DMS79 (cell line): ENCODE data around the gene GTPBP8.

Source experiments
- DNase-seq: peaks from one replicate; lab custom pipeline; 2025; lab: John Stamatoyannopoulos, UW

The GTPBP8 gene

GRCh38 chr3:112990672-112991602 is at the start of gene GTPBP8:
Gene GTPBP8, plus strand, starts transcription at chr3:112990984. Its CDS starts 16 bp downstream, at chr3:112991000.
- peak; percentile 73 for DNase-seq

GRCh38 chr3:112948346-112948838 is 42.4 kb upstream of the GTPBP8 start:
- no peak for DNase-seq

GRCh38 chr3:112956351-112956750 is 34.4 kb upstream of the GTPBP8 start:
- DNase-seq: no peak

DNA sequence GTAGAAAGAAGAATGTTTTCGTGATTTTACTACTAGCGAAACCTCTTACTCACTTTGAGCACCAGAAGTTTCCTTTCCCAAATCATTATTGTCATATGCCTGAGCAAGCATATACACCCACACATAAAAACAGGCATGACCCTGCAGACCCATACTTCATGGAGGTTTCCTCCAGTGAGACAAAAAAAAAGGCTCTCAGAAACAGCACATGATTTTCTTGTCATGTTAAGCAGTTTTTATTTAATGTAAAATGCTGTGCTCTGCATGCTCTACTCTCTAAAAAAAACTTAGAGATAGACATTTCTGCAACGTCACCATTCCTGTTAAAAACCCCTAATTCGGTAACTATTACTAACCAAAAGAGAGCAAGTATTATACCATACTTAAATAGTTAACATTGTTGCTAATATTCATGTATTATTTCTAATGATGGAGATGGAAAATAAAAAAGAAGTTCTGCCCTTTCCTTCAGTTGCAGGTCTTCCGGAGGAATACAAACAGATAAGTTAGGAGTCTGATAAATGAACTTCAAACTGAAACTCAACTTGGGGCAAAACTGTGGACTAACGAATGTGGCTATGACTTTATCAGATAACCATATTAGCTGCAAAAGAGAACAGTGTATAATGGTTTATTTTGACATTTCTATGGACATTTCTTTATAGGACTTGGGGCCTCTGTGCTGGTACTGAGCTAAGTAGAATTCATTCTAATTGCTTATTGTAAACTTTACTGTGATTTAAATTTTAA is 31.8 kb upstream of the GTPBP8 start:
- DNase-seq: no peak

DNA sequence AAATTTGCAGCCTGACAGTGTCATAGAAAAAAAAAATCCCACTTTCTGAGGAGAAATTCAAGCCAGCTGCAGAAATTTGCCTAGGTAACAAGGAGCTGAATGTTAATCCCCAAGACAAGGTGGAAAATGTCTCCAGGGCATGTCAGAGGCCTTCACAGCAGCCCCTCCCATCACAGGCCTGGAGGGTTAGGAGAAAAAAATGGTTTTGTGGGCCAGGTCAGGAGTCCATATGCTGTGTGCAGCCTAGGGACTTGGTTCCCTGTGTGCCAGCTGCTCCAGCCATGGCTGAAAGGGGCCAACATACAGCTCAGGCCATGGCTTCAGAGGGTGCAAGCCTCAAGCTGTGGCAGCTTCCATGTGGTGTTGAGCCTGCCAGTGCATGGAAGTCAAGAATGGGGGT is 27.1 kb upstream of the GTPBP8 start:
- no peak for DNase-seq

GRCh38 chr3:112965656-112966055 is 25.1 kb upstream of the GTPBP8 start:
- no peak for DNase-seq

DNA sequence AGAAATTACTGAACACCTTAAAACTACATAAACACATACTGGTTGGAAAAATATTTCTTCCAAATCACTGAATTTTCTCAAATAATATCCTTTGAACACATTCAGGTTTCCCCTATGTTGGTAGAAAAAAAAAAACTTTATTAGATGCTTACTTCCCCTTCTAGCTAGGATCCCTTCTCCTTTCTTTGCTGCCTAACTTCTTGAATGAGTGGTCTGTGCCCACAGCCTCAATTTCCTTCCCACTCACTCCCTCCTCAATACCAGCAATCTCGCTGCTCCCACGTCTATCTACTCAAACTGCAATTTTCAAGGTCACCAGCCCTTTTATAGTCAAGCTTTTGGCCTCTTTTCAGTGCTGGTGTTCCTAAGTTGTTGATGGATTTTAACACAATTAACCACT is 24.2 kb upstream of the GTPBP8 start:
- DNase-seq: no peak

GRCh38 chr3:112967425-112967824 is 23.4 kb upstream of the GTPBP8 start:
- DNase-seq: no peak

- no peak for DNase-seq
These were observed 23.0 kb upstream of the GTPBP8 start for GRCh38 chr3:112967828-112968227.

GRCh38 chr3:112972158-112972557 is 18.6 kb upstream of the GTPBP8 start:
- no peak for DNase-seq

DNA sequence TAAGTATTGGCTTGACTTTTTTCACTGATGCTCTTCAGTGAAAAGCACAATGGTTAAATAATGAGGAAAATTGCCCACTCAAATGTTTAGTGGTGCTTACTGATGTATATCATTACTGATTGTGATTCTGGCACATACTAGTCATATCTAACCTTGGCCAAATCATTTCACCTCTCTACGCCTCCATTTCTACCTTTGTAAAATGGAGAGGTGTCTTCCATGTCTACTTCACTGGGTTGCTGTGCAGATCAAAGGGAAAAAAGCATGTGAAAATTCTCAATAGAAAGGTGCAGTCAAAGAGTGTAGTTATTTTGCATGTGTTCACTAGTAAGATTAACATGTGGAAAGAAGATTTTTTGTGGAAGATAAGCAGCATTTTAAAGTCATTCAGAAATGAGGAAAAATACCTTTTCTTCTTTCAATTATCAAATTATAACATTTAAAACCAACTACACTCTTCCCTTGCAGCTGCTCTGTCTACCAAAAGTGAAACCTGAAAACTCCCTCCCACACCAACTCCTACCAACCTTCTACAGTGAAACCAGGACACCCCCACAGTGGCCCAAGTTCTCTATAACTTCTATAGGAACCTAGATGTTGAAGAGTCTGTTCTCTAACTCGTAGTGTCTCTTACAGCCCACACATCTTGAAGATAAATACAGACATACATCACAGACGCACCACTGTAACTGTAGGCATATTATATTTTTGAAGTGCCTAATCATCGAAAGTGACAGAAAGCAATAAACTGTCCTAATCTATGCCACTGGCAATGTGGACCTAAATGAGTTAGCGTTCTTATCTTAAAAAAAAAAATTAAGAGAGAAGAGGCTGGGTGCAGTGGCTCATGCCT is 17.2 kb upstream of the GTPBP8 start:
- DNase-seq: no peak

- DNase-seq: no peak
These were observed 16.6 kb upstream of the GTPBP8 start for GRCh38 chr3:112974178-112974517.

DNA sequence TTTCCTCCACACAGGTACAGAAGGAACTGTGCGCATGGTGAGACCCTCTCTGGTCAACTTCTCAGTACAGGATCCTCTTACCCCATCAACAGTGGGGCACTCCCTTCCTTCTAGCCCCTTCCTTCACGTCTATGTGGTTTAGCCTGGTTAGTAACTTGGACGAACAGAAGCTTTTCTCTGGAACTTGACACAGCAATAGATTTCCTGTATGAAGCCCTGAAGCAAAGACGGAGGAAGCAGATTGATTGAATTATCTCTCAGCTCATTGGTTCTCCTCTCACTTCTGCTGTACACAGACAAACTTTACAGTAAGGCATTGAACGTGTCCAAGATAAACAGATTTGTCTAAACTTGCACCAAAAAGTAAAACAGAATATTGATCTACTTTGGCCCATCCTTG is 15.9 kb upstream of the GTPBP8 start, which contains the start of gene CD200R1:
TSS of gene CD200R1 (minus strand) at position 210 of the 400 bp plus-strand sequence. CDS start 246 bp downstream, outside the sequence.
- DNase-seq: no peak

- DNase-seq: no peak
These were observed 14.8 kb upstream of the GTPBP8 start for GRCh38 chr3:112976001-112976400.

- DNase-seq: no peak
These were observed 13.8 kb upstream of the GTPBP8 start for GRCh38 chr3:112976953-112977352.

- DNase-seq: peak; percentile 3
These were observed 11.4 kb upstream of the GTPBP8 start for GRCh38 chr3:112979244-112979832.

GRCh38 chr3:112980080-112980479 is 10.7 kb upstream of the GTPBP8 start:
- no peak for DNase-seq

- no peak for DNase-seq
These were observed 8.1 kb upstream of the GTPBP8 start for GRCh38 chr3:112982710-112983109.

- peak; percentile 6 for DNase-seq
These were observed 6.3 kb upstream of the GTPBP8 start for GRCh38 chr3:112984485-112984884.

- no peak for DNase-seq
These were observed 3.0 kb upstream of the GTPBP8 start for GRCh38 chr3:112987710-112988334.

GRCh38 chr3:112995800-112996199 is 5.0 kb downstream of the GTPBP8 start:
- no peak for DNase-seq
